HEK293 (cell line): ENCODE measurements around the gene GTPBP10.
A peak's percentile ranks its signal among the peaks of the same experiment; 100 is the strongest.

Source experiments
- CTCF ChIA-PET: fragments of 350-600 bp; formaldehyde crosslinking; extraction: SDS; loops from one replicate; lab custom pipeline; 2021; ENCODE audit warnings: antibody characterized with exemption; lab: Yijun Ruan, JAX
- POLR2A ChIA-PET: fragments of 300-600 bp; formaldehyde crosslinking; extraction: SDS; loops from one replicate; lab custom pipeline; 2020; ENCODE audit warnings: antibody characterized with exemption, inconsistent platforms; lab: Yijun Ruan, JAX
- H3K27ac ChIP-seq: fragments of 200-500 bp; sonication (Bioruptor generic); 2 replicates; pipeline ENCODE4 v1.5.1; 2014; ENCODE audit warnings: low read depth, low read length, control low read depth, inconsistent platforms; ENCODE audit errors: extremely low read depth
- H3K36me3 ChIP-seq, 2 experiments: fragments of 200-500 bp in 1 of 2; sonication (Bioruptor generic) in 1 of 2; 1 replicate in 1 of 2; 2 replicates in 1 of 2; pipeline ENCODE4 v1.5.1; 2014 to 2017; ENCODE audit warnings: inconsistent platforms in 2 of 2, low read length in 2 of 2; ENCODE audit not compliant: control insufficient read depth in 2 of 2, insufficient read depth in 1 of 2
- H3K4me1 ChIP-seq: fragments of 200-500 bp; sonication (Bioruptor generic); 2 replicates; pipeline ENCODE4 v1.5.1; 2014; ENCODE audit warnings: mild to moderate bottlenecking, low read length, inconsistent platforms; ENCODE audit not compliant: control insufficient read depth, insufficient read depth
- H3K4me3 ChIP-seq: 2 replicates; pipeline ENCODE4 v1.5.1; 2011; ENCODE audit warnings: low read depth, mild to moderate bottlenecking, control low read depth, low read length, moderate library complexity
- H3K9me3 ChIP-seq: fragments of 200-500 bp; sonication (Bioruptor generic); 2 replicates; pipeline ENCODE4 v1.5.1; 2014; ENCODE audit warnings: low read depth, low read length, inconsistent platforms; ENCODE audit not compliant: control insufficient read depth, insufficient read depth
- GLIS1 ChIP-seq: fragments of 450-650 bp; formaldehyde crosslinking; IDR thresholded peaks from 2 replicates; pipeline ENCODE4 v1.5.1; 2016; ENCODE audit warnings: missing biosample characterization, missing genetic modification characterization
- HOXD13 ChIP-seq: sonication (generic); formaldehyde crosslinking; IDR thresholded peaks from 2 replicates; pipeline ENCODE4 v1.8.0; 2022; ENCODE audit warnings: missing genetic modification reagents, borderline replicate concordance
- MZF1 ChIP-seq: fragments of 450-650 bp; formaldehyde crosslinking; IDR thresholded peaks from 2 replicates; pipeline ENCODE4 v1.5.1; 2017; ENCODE audit warnings: missing biosample characterization, missing genetic modification characterization, borderline replicate concordance
- PBX3 ChIP-seq: sonication (generic); formaldehyde crosslinking; IDR thresholded peaks from 2 replicates; pipeline ENCODE4 v1.8.1; 2022; ENCODE audit warnings: mild to moderate bottlenecking, moderate library complexity, missing genetic modification reagents
- SCRT2 ChIP-seq: fragments of 450-650 bp; formaldehyde crosslinking; IDR thresholded peaks from 2 replicates; pipeline ENCODE4 v1.5.1; 2016; ENCODE audit warnings: missing biosample characterization, missing genetic modification characterization
- SP7 ChIP-seq: fragments of 450-650 bp; formaldehyde crosslinking; IDR thresholded peaks from 2 replicates; pipeline ENCODE4 v1.5.1; 2016; ENCODE audit warnings: missing biosample characterization, missing genetic modification characterization
- TCF7L2 ChIP-seq: IDR thresholded peaks from 2 replicates; pipeline ENCODE4 v1.6.1; 2011; ENCODE audit warnings: low read depth, mild to moderate bottlenecking, inconsistent platforms, low read length, moderate library complexity, borderline replicate concordance
- YY2 ChIP-seq: fragments of 450-650 bp; formaldehyde crosslinking; IDR thresholded peaks from 2 replicates; pipeline ENCODE4 v1.5.1; 2016; ENCODE audit warnings: missing biosample characterization, missing genetic modification characterization
- ZBTB1 ChIP-seq: fragments of 450-650 bp; formaldehyde crosslinking; IDR thresholded peaks from 2 replicates; pipeline ENCODE4 v1.5.1; 2016; ENCODE audit warnings: missing biosample characterization, missing genetic modification characterization
- ZBTB20 ChIP-seq: fragments of 450-650 bp; formaldehyde crosslinking; IDR thresholded peaks from 2 replicates; pipeline ENCODE4 v1.5.1; 2016; ENCODE audit warnings: missing biosample characterization, missing genetic modification characterization
- ZBTB48 ChIP-seq: fragments of 450-650 bp; formaldehyde crosslinking; IDR thresholded peaks from 2 replicates; pipeline ENCODE4 v1.5.1; 2016; ENCODE audit warnings: missing biosample characterization, missing genetic modification characterization
- ZFHX2 ChIP-seq: fragments of 450-650 bp; formaldehyde crosslinking; conservative IDR thresholded peaks from 2 replicates; pipeline ENCODE4 v1.5.1; 2016; ENCODE audit warnings: missing biosample characterization, missing genetic modification characterization
- ZNF112 ChIP-seq: fragments of 450-650 bp; formaldehyde crosslinking; IDR thresholded peaks from 2 replicates; pipeline ENCODE4 v1.5.0; 2017; ENCODE audit warnings: missing biosample characterization, missing genetic modification characterization
- ZNF121 ChIP-seq: fragments of 450-650 bp; formaldehyde crosslinking; IDR thresholded peaks from 2 replicates; pipeline ENCODE4 v1.5.1; 2016; ENCODE audit warnings: missing biosample characterization, missing genetic modification characterization
- ZNF223 ChIP-seq: fragments of 450-650 bp; formaldehyde crosslinking; IDR thresholded peaks from 2 replicates; pipeline ENCODE4 v1.5.1; 2016; ENCODE audit warnings: missing biosample characterization, missing genetic modification characterization
- ZNF341 ChIP-seq: fragments of 450-650 bp; formaldehyde crosslinking; IDR thresholded peaks from 2 replicates; pipeline ENCODE4; 2016; ENCODE audit warnings: low read depth, missing biosample characterization, missing genetic modification characterization
- ZNF362 ChIP-seq: fragments of 450-650 bp; formaldehyde crosslinking; IDR thresholded peaks from 2 replicates; pipeline ENCODE4 v1.5.1; 2016; ENCODE audit warnings: missing biosample characterization, missing genetic modification characterization
- ZNF416 ChIP-seq: fragments of 450-650 bp; formaldehyde crosslinking; IDR thresholded peaks from 2 replicates; pipeline ENCODE4 v1.5.1; 2016; ENCODE audit warnings: missing biosample characterization, missing genetic modification characterization
- ZNF48 ChIP-seq: fragments of 450-650 bp; formaldehyde crosslinking; IDR thresholded peaks from 2 replicates; pipeline ENCODE4 v1.5.1; 2016; ENCODE audit warnings: missing biosample characterization, missing genetic modification characterization
- ZNF558 ChIP-seq: fragments of 450-650 bp; formaldehyde crosslinking; IDR thresholded peaks from 2 replicates; pipeline ENCODE4 v1.5.1; 2016; ENCODE audit warnings: missing biosample characterization, missing genetic modification characterization
- ZNF571 ChIP-seq: fragments of 450-650 bp; formaldehyde crosslinking; IDR thresholded peaks from 2 replicates; pipeline ENCODE4 v1.5.0; 2017; ENCODE audit warnings: missing biosample characterization, missing genetic modification characterization
- ZNF610 ChIP-seq: fragments of 450-650 bp; formaldehyde crosslinking; IDR thresholded peaks from 2 replicates; pipeline ENCODE4 v1.5.1; 2016; ENCODE audit warnings: missing biosample characterization, missing genetic modification characterization, borderline replicate concordance
- ZNF624 ChIP-seq: fragments of 450-650 bp; formaldehyde crosslinking; IDR thresholded peaks from 2 replicates; pipeline ENCODE4 v1.5.1; 2017; ENCODE audit warnings: missing biosample characterization, missing genetic modification characterization
- ZNF654 ChIP-seq: fragments of 450-650 bp; formaldehyde crosslinking; IDR thresholded peaks from 2 replicates; pipeline ENCODE4 v1.5.1; 2016; ENCODE audit warnings: low read depth, missing biosample characterization, missing genetic modification characterization
- ZNF670 ChIP-seq: fragments of 450-650 bp; formaldehyde crosslinking; IDR thresholded peaks from 2 replicates; pipeline ENCODE4 v1.5.1; 2016; ENCODE audit warnings: missing biosample characterization, missing genetic modification characterization, low read depth
- ZNF704 ChIP-seq: fragments of 450-650 bp; formaldehyde crosslinking; IDR thresholded peaks from 2 replicates; pipeline ENCODE4 v1.5.1; 2016; ENCODE audit warnings: missing biosample characterization, missing genetic modification characterization

Gene GTPBP10

GRCh38 chr7:90298145-90299038 lies 48.1 kb upstream of the GTPBP10 start:
- H3K4me3 ChIP-seq, result no peak overlapping the region
- H3K27ac ChIP-seq, result no peak overlapping the region
- no peaks in the 10 kb centered on the region for H3K9me3 ChIP-seq
- H3K4me1 ChIP-seq, result no peaks in the 10 kb centered on the region
- POLR2A ChIA-PET, result no interaction called here
- CTCF ChIA-PET, result interaction anchor here (0.8 to 1.4 kb wide), 7 partner anchors 14 to 144 kb away, joined by 3 to 5 read pairs (median 4); partner anchors contain the start of gene STEAP1
- TF ChIP-seq HOXD13 (CRISPR knock-in tag) (no peak), ZNF654 (tag by site-specific recombination) (peak; percentile 20), GLIS1 (tag by site-specific recombination) (no peak)
- H3K36me3 ChIP-seq, result no peaks in the 10 kb centered on the region

- CTCF ChIA-PET, result interaction anchor here (0.7 kb wide), 1 partner anchor 42 kb away, joined by 3 read pairs; no protein-coding TSS in a partner anchor
- Histone ChIP-seq H3K4me3 (no peak overlapping the region), H3K27ac (no peak overlapping the region), H3K36me3 (no peaks in the 10 kb centered on the region), H3K4me1 (no peaks in the 10 kb centered on the region), H3K9me3 (no peaks in the 10 kb centered on the region)
- POLR2A ChIA-PET, result interaction anchor here (0.7 kb wide), 1 partner anchor 59 kb away, joined by 3 read pairs; no protein-coding TSS in a partner anchor
- TF ChIP-seq ZBTB48 (tag by site-specific recombination) (no peak), ZNF112 (tag by site-specific recombination) (no peak), ZNF341 (tag by site-specific recombination) (no peak), ZNF704 (no peak), ZNF121 (no peak), SCRT2 (tag by site-specific recombination) (no peak), ZNF610 (no peak), ZNF670 (no peak), ZNF416 (tag by site-specific recombination) (no peak), ZFHX2 (tag by site-specific recombination) (no peak), MZF1 (no peak), ZBTB1 (tag by site-specific recombination) (no peak), YY2 (tag by site-specific recombination) (no peak), ZBTB20 (tag by site-specific recombination) (no peak), ZNF48 (tag by site-specific recombination) (no peak), ZNF624 (tag by site-specific recombination) (no peak), PBX3 (CRISPR knock-in tag) (no peak)
Measured at GRCh38 chr7:90303241-90303640, 43.3 kb upstream of the GTPBP10 start.

- H3K9me3 ChIP-seq, result no peaks in the 10 kb centered on the region
- TF ChIP-seq ZNF558 (tag by site-specific recombination) (no peak), ZNF624 (tag by site-specific recombination) (no peak), TCF7L2 (no peak), ZNF362 (no peak), ZBTB1 (tag by site-specific recombination) (no peak), ZNF571 (tag by site-specific recombination) (no peak), SP7 (tag by site-specific recombination) (no peak), ZNF223 (tag by site-specific recombination) (no peak)
- CTCF ChIA-PET, result no interaction called here
- H3K4me3 ChIP-seq, result no peak overlapping the region
- no peak overlapping the region for H3K27ac ChIP-seq
- H3K4me1 ChIP-seq, result no peaks in the 10 kb centered on the region
- no peaks in the 10 kb centered on the region for H3K36me3 ChIP-seq
- POLR2A ChIA-PET, result no interaction called here
Measured at GRCh38 chr7:90309872-90310271, 36.6 kb upstream of the GTPBP10 start.
